ENCODE results near the gene CMTM5.
"Not testable (repeated sequence)": the region's sequence is repeated elsewhere in the genome, so short reads cannot be mapped to it uniquely, and the experiment has no call there.

Gene CMTM5

DNA sequence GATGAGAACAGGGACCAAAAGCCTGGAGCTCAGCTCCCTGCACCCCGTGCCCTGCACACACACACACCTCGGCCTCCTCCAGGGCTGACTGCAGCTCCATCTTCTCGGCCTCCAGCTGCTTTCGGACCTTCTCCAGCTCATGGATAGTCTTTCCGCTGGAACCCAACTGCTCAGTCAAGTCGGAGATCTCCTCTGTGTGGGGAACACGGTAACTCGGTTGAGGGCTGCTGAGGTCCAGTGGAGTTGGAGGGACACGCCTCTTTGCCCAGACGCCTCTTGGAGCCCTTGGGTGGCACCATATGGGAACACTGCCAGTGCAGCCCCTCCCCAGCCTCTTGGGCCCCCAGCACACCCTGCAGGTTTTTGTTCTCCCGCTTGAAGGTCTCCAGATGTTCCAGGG, 40.0 kb downstream of the CMTM5 start:
- DNase-seq, result no peak

GRCh38 chr14:23417269-23417668, 40.4 kb downstream of the CMTM5 start:
- DNase-seq, result not testable (repeated sequence)

GRCh38 chr14:23418021-23418420, 41.2 kb downstream of the CMTM5 start:
- DNase-seq, result no peak

GRCh38 chr14:23419646-23420045, 42.8 kb downstream of the CMTM5 start:
- peak; percentile 5 for DNase-seq

- DNase-seq, result no peak
These were observed 44.7 kb downstream of the CMTM5 start for GRCh38 chr14:23421594-23421993.

DNA sequence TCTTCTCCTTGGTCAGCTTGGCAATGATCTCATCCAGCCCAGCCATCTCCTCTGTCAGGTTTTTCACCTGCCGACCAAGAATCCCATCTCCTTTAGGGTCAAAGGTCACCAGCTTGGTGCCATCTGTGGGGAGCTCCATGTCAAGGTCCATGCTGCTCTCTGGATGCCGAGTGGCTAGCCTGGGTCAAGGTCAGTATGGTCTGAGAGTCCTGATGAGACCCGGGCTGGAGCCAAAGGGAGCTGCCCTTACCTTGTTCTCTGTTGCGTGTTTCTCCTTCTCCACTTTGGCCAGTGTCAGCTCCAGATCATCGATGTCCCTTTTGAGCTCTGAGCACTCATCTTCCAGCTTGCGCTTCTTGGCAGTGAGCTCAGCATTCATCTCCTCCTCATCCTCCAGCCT, 46.8 kb downstream of the CMTM5 start:
- no peak for DNase-seq

DNA sequence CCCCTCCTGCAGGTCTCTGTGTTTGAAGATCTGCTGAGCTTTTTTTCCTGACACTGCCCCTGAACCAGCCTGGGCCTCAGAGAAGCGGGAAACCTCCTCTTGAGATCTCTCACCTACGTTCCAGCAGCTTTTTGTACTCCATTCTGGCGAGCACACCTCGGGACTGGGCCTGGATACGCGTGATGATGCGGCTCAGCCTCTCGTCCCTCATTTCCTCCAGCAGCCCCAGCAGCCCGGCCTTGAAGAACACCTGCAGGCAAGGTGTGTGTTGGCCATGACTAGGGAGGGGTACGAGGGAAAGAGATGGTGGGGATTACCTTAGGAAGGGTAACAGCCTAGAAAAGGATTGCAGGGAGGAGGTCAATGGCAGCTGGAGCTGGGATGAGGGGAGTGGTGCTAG, 48.3 kb downstream of the CMTM5 start:
- no peak for DNase-seq

GRCh38 chr14:23425798-23426197, 49.0 kb downstream of the CMTM5 start:
- DNase-seq, result not testable (repeated sequence)

DNA sequence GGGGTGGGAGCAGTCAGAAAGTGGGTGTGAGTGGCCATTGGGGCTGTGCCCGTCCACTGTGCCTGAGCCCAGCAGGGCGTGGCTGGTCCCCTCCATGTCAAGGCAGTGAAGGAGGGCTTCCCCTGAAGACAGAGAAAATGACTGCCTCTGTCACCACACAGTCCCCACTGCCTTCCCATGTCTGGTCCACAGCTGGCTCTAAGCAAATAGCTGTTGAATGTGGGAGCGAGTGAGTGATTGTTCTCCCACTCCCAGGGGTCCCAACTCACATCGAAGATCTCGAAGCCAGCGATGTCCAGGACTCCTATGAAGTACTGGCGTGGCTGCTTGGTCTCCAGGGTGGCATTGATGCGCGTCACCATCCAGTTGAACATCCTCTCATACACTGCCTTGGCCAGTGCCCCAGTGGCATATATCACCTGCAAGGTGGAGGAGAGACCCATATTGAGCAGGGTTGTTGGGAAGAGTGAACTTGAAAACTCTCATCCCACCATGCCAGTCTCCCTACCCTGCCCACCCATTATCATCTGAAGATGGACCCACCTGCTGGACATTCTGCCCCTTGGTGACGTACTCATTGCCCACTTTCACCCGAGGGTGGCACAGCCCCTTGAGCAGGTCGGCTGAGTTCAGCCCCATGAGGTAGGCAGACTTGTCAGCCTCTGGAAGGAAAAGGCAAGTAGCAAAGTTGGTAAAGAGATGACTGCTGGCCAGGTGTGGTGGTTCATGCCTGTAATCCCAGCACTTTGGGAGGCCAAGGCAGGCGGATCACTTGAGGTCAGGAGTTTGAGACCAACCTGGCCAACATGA, 52.0 kb downstream of the CMTM5 start:
- DNase-seq, result no peak

All from MV-4-11 (cell line).